GM12872 (cell line): ENCODE results near the gene TOM1L2.

Experiments used
- TF ChIP-seq, protein P1 (sequence below): IDR thresholded peaks from 3 replicates; pipeline ENCODE4 v1.5.1; 2011; ENCODE audit warnings: low read depth, mild to moderate bottlenecking, low read length, moderate library complexity; ENCODE audit not compliant: insufficient read depth

TOM1L2 gene

DNA sequence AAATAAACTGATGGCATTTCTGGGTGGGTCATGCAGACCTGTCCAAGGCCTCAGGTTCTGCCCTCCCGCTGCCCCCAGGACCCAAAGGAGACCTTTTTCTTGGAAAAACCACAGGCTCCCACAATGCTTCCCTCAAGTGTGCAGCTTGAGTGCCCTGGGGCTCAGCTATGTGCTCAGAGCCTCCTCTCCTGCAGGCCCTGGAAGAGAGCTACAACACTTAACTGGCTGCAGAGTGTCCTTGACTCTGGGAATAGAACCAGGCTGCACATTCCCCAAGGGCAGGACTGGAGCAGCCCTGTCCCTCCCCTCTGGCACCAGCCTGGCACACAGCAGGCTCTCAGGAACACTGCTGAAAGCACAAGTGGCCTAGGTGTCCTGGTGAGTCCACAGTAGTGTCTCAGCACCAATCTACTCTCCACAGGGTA, 130.6 kb downstream of the TOM1L2 start:
- TF ChIP-seq, protein P1, sequence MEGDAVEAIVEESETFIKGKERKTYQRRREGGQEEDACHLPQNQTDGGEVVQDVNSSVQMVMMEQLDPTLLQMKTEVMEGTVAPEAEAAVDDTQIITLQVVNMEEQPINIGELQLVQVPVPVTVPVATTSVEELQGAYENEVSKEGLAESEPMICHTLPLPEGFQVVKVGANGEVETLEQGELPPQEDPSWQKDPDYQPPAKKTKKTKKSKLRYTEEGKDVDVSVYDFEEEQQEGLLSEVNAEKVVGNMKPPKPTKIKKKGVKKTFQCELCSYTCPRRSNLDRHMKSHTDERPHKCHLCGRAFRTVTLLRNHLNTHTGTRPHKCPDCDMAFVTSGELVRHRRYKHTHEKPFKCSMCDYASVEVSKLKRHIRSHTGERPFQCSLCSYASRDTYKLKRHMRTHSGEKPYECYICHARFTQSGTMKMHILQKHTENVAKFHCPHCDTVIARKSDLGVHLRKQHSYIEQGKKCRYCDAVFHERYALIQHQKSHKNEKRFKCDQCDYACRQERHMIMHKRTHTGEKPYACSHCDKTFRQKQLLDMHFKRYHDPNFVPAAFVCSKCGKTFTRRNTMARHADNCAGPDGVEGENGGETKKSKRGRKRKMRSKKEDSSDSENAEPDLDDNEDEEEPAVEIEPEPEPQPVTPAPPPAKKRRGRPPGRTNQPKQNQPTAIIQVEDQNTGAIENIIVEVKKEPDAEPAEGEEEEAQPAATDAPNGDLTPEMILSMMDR: no peak

DNA sequence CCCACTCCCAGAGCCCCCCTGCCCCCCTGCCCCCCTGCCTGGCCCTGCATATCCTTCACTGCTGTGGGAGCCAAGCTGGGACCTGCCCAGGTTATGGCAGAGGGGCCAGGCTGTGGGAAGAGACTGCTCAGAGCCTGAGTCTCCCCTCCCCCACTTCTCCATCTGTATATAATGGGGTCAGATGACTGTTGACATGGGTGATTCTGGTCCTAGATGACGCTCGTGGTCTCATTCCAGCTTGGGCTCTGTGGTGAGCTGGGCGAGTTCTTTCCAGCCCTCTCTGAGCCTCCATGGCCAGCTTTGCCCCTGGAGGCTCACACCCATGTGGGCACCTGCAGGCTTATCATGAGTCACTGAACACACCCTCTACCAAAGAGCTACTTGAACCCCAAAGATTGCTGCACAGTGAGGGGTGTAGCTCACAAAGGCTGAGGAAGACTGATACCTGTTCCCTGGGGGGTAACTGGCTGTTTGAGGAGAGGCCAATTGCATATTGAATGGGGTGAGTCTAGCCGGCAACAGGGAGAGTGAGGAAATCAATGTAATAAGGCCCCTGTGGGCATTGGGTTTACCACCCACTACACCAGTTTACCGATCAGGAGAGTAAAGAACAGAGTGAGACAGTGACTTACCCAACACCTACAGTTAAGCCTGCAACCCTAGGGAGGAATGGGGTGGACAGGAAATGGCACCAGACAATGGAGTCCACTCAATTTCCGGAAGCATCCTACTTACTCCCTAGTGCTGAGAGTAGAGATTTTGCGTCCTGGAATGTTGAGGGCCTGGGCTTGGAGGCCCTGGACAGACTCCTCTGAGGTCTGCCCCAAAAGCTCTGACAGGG, 131.2 kb downstream of the TOM1L2 start:
- TF ChIP-seq, protein P1: no peak

DNA sequence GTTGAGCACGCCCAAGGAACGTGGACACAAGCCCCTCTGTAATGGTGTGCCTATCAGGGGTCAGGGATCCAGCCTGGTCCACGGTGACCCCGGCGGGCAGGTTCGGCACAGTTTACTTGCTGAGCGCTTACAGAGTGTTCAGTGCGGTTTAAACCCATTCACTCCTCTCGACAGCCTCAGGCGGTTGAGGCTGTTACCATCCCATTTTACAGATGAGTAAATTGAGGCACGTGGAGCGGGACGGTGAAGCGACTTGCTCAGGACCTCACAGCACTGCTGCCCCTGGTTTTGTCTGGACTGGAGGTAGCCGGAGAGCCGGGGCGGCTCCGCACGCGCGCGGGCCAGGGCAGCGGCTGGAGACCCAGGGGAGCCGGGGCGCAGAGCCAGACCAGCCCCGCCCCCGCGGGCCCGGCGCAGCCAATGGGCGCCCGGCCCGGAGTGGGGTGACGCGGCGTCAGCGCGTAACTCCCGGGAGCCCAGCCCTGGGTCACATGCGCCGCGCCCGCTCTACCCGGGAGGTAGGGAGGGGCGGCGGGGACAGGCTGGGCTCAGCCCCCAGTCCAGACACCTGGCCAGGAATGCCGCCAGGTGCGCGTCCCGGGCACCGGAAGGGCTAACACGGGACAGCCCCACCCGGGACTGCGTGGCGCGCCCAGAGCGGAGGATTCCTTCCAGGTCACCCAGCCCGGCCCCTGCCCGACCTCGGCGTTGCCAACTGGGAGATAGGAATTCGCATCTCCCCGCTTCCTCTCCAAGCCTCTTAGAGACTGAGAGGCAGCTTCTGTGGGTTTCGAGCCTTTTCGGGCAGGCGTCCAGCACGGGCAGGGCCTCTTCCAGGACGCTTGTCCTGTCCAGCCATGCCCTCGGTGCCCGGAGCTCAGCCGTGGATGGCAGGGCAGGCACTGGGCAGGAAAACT, 132.2 kb downstream of the TOM1L2 start:
- TF ChIP-seq, protein P1: no peak

DNA sequence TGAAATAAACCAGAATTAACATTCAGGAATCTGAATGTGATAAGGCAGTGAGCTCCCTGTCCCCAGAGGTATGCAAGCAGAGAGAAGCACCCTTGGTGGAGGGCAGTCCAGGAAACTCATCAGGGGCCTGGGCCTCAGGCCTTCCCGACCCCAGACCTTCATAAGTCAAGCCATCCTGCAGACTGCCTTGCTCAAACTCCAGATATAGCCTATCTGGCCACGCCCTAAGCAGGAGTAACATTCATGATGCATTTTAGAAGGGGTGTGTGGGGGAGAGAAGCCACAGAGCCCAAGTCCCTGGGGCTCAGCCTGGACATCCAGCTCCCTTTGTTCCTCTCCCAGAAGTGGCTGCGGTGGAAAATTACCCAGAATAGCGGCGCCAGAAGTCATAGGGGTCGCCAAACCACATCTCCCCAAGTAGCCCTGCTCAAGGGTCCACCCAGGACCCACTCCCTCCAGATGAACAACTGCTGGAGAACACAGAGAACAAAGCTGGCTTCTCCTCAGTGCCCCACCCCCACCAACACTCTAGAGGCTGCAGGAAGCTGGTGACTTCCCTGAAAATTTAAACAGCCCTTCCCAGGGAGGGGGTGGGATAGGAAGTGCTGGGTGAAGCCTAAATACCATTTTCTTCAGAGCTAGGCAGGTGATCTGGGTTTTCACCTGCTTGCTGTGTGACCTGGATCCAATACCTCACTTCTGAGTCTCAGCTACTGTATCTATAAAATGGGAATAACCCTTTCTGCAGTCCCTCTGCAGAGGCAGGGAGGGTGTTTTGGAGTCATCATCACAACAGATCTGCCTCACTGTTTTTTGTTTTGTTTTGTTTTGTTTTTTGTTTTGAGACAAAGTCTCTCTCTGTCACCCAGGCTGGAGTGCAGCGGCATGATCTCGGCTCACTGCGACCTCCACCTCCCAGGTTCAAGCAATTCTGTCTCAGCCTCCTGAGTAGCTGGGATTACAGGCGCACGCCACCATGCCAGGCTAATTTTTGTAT, 133.9 kb downstream of the TOM1L2 start:
- TF ChIP-seq, protein P1: no peak

DNA sequence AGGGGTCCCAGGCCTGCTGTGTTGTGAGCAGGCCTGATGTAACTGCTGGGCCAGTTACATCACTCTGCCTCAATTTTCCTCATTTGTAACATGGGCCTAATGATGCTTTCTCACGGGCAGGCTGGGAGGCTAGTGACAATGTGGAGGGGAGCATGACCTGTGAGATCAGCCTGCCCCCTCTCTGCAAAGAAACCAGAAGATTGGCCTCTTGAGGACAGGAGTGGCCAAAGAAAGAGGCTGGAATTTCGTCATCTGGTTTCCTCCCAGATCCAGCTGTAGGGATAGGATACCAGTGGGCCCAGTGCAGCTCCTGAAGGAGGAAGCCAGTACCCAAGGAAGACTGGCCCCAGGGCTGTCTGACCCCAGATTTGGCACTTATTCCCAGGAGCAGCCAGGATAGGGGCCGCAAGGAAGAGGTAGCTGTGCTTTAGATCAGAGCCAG, 134.8 kb downstream of the TOM1L2 start:
- TF ChIP-seq, protein P1: no peak

DNA sequence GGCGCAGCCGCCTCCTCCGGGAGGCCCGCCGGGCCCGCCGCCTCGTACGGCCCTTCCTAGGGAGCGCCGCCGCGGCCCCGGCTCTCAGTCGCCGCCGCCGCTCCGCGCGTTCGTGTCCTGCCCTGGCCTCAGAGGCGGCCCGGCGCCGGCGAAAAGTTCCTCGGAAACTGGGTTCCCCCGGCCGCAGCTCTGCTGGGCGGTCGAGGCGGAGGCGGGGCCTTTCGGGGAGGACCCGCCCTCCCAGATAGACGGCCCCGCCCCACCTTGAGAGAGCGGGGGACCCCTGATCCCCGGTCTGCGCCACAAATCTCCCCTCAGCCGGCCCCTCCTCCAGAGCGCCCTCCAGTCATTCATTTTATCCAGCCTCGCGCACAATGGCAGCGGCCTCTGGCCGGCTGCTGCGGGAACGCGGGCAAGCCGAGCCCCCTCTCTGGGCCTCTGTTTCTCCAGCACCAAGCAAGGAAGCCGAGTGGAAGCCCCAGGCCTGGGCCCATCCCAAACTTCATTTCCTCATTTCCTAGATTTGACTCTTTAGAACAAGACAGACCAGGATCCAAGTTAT, 135.3 kb downstream of the TOM1L2 start, which contains the start of gene SREBF1:
Gene SREBF1, minus strand, starts transcription at position 169 of the 562 bp plus-strand sequence. CDS start 169 bp downstream, outside the sequence.
- TF ChIP-seq, protein P1: no peak
